Testis (tissue), 3 donors: ENCODE results near the gene ARIH2. TPM values are rescaled to one million over a fixed set of nuclear protein-coding genes. Genes with fewer than 3 reads are reported as not detected.

Experiments
- DNase-seq: peaks from one replicate; pipeline ENCODE4 v3.0.0-alpha.2; 2019
- H3K27ac ChIP-seq, 2 donors: fragments of 200-600 bp; sonication (generic); one replicate each; pipeline ENCODE4 v1.5.1; 2019
- H3K27me3 ChIP-seq: fragments of 200-600 bp; sonication (generic); one replicate; pipeline ENCODE4 v1.5.1; 2019
- H3K36me3 ChIP-seq: fragments of 200-600 bp; sonication (generic); one replicate; pipeline ENCODE4 v1.5.1; 2017; ENCODE audit warnings: low read depth; ENCODE audit errors: missing control alignments
- H3K4me1 ChIP-seq: fragments of 200-600 bp; sonication (generic); one replicate; pipeline ENCODE4 v1.5.1; 2019
- H3K4me3 ChIP-seq, 2 donors: fragments of 200-600 bp; sonication (generic); one replicate each; pipeline ENCODE4 v1.5.1; 2017 to 2019
- H3K9me3 ChIP-seq: fragments of 200-600 bp; sonication (generic); one replicate; pipeline ENCODE4 v1.5.1; 2017
- CTCF ChIP-seq, 3 experiments: fragments of 450-650 bp in 2 of 3; fragments of 200-600 bp in 1 of 3; sonication (generic) in 1 of 3; IDR thresholded peaks; one replicate each; pipeline ENCODE4 v1.5.1; 2016 to 2019; ENCODE audit warnings: antibody characterized with exemption in 3 of 3, mild to moderate bottlenecking in 2 of 3, moderate library complexity in 1 of 3
- POLR2A ChIP-seq: fragments of 450-650 bp; IDR thresholded peaks from one replicate; pipeline ENCODE4 v1.6.1; 2017; ENCODE audit warnings: antibody characterized with exemption, mild to moderate bottlenecking, moderate library complexity
- WGBS, 2 donors: methylation state at CpG; one replicate each; pipeline ENCODE4 v1.1.5; 2018; 5-methylcytosine and 5-hydroxymethylcytosine counted together
- intact Hi-C: fragments of 100-400 bp; cut with DNase I; formaldehyde crosslinking; loops from one replicate; pipeline ENCODE4 v1.15.1; 2023; ENCODE audit warnings: low total_unique reads
- polyA plus RNA-seq: library from polyadenylated mRNA; stranded (reverse); fragments of 350-450 nt; fragmentation: Illumina TruSeq; extraction: RNeasy Lipid Tissue Mini Kit (QIAGEN cat#74804); gene quantifications from one replicate; pipeline ENCODE4 v1.2.3, GENCODE V29; 2014; ENCODE audit warnings: low read depth, low replicate concordance; ENCODE audit not compliant: insufficient read depth
- total RNA-seq, 2 donors: library from RNA; depleted of rRNA; stranded (reverse); fragments of >200 nt; gene quantifications; one replicate each; pipeline ENCODE4 v1.2.3, GENCODE V29; 2016

ARIH2 gene
- total and polyA plus RNA-seq, 3 donors from 2014 or later: 106 to 157 (median 127) TPM

GRCh38 chr3:48945891-48946549 is 27.4 kb downstream of the ARIH2 start:
- intact Hi-C loops: no loop called here
- 80 to 87% methylated on average over 4 of the region's 4 CpGs for WGBS, 2 donors
- H3K36me3 ChIP-seq: no peaks in the 10 kb centered on the region

GRCh38 chr3:48949376-48949717 is 30.7 kb downstream of the ARIH2 start:
- TF ChIP-seq POLR2A (no peak), CTCF (IDR thresholded peaks at IDR 0.05) (no peak)

More at GRCh38 chr3:48945891-48946549, 27.4 kb downstream of the ARIH2 start:
- TF ChIP-seq CTCF (IDR thresholded peaks at IDR 0.05) (no peak), POLR2A (no peak)
- no peaks in the 10 kb centered on the region for H3K27me3 ChIP-seq
- no peak for DNase-seq
- no peaks in the 10 kb centered on the region for H3K9me3 ChIP-seq
- H3K27ac ChIP-seq: no peak overlapping the region
- no peak overlapping the region for H3K4me3 ChIP-seq
- H3K4me1 ChIP-seq: peaks cover 5% of the 10 kb centered on the region

GRCh38 chr3:48950051-48950450 is 31.4 kb downstream of the ARIH2 start:
- no peak overlapping the region for H3K4me3 ChIP-seq
- 82 to 97% methylated on average over 1 of the region's 1 CpG for WGBS, 2 donors
- intact Hi-C loops: no loop called here
- DNase-seq: no peak
- no peak for TF ChIP-seq CTCF (IDR thresholded peaks at IDR 0.05)
- TF ChIP-seq POLR2A: no peak
- H3K4me1 ChIP-seq: peaks cover 1% of the 10 kb centered on the region
- no peaks in the 10 kb centered on the region for H3K27me3 ChIP-seq
- H3K9me3 ChIP-seq: no peaks in the 10 kb centered on the region
- H3K36me3 ChIP-seq: no peaks in the 10 kb centered on the region
- H3K27ac ChIP-seq: no peak overlapping the region

More at GRCh38 chr3:48949376-48949717, 30.7 kb downstream of the ARIH2 start:
- Histone ChIP-seq H3K27ac (no peak overlapping the region), H3K9me3 (no peaks in the 10 kb centered on the region), H3K36me3 (no peaks in the 10 kb centered on the region), H3K4me3 (no peak overlapping the region), H3K4me1 (peaks cover 5% of the 10 kb centered on the region), H3K27me3 (no peaks in the 10 kb centered on the region)
- WGBS, 2 donors: 70 to 80% methylated on average over 2 of the region's 2 CpGs
- intact Hi-C loops: no loop called here
- no peak for DNase-seq

GRCh38 chr3:48951764-48952163 is 33.1 kb downstream of the ARIH2 start:
- no peaks in the 10 kb centered on the region for H3K9me3 ChIP-seq
- no peak for DNase-seq
- H3K4me3 ChIP-seq: no peak overlapping the region
- TF ChIP-seq CTCF (IDR thresholded peaks at IDR 0.05) (no peak), POLR2A (no peak)
- WGBS, 2 donors: 85 to 86% methylated on average over 4 of the region's 4 CpGs
- H3K4me1 ChIP-seq: no peaks in the 10 kb centered on the region
- H3K36me3 ChIP-seq: no peaks in the 10 kb centered on the region
- H3K27ac ChIP-seq: no peak overlapping the region
- no peaks in the 10 kb centered on the region for H3K27me3 ChIP-seq
- intact Hi-C loops: no loop called here

GRCh38 chr3:48952510-48953118 is 34.0 kb downstream of the ARIH2 start:
- H3K36me3 ChIP-seq: no peaks in the 10 kb centered on the region
- intact Hi-C loops: no loop called here
- WGBS, 2 donors: 87 to 90% methylated on average over 8 of the region's 8 CpGs

More at GRCh38 chr3:48952510-48953118, 34.0 kb downstream of the ARIH2 start:
- Histone ChIP-seq H3K27me3 (no peaks in the 10 kb centered on the region), H3K27ac (no peak overlapping the region), H3K4me3 (no peak overlapping the region), H3K9me3 (no peaks in the 10 kb centered on the region), H3K4me1 (no peaks in the 10 kb centered on the region)
- peak; percentile 24 for DNase-seq
- TF ChIP-seq POLR2A (no peak), CTCF (IDR thresholded peaks at IDR 0.05) (peak in 1 of 3 experiments; percentile 17)
